ENCODE measurements around the gene ANKS1B. TPM values are rescaled to one million over a fixed set of nuclear protein-coding genes. Genes with fewer than 3 reads are reported as not detected.
A peak's percentile ranks its signal among the peaks of the same experiment; 100 is the strongest.

ANKS1B gene
- total RNA-seq, 1 donor from 2014 or later = 2.4 TPM

GRCh38 chr12:98903875-98904274, 1080.9 kb downstream of the ANKS1B start:
- Histone ChIP-seq H3K4me2 (ENCODE audit: low read length) (no peak overlapping the region), H3K27me3 (ENCODE audit: insufficient read depth, low read length) (peaks cover 3% of the 10 kb centered on the region), H3K36me3 (ENCODE audit: insufficient read depth, low read length) (no peaks in the 10 kb centered on the region), H3K27ac (ENCODE audit: low read depth, low read length) (no peak overlapping the region), H3K79me2 (ENCODE audit: insufficient read depth, low read length) (no peaks in the 10 kb centered on the region), H3K4me3 (ENCODE audit: insufficient read depth, low read depth, low read length) (no peak overlapping the region), H2AFZ (ENCODE audit: low read depth, low read length) (no peak overlapping the region), H3K9ac (ENCODE audit: low read length) (no peak overlapping the region), H4K20me1 (ENCODE audit: insufficient read depth, low read length) (no peaks in the 10 kb centered on the region), H3K4me1 (ENCODE audit: insufficient read depth, low read length) (no peaks in the 10 kb centered on the region), H3K9me3 (ENCODE audit: insufficient read depth, low read depth, low read length) (no peaks in the 10 kb centered on the region)
- Mint-ChIP-seq H3K4me1 (ENCODE audit: low read depth, unreplicated experiment) (peaks cover 5% of the 10 kb centered on the region), H3K9me3 (ENCODE audit: unreplicated experiment) (no peaks in the 10 kb centered on the region), H3K27me3 (ENCODE audit: low read depth, unreplicated experiment) (peaks cover 7% of the 10 kb centered on the region), H3K4me3 (ENCODE audit: unreplicated experiment) (no peak overlapping the region), H3K36me3 (ENCODE audit: low read depth, unreplicated experiment) (no peaks in the 10 kb centered on the region), H3K27ac (ENCODE audit: unreplicated experiment) (no peak overlapping the region)
- no peak for FAIRE-seq
- DNase-seq (ENCODE audit: low read depth) = no peak
- TF ChIP-seq EZH2 (IDR thresholded peaks at IDR 0.05; ENCODE audit: insufficient read depth, low read length) = no peak
- no peak for TF ChIP-seq CTCF (IDR thresholded peaks at IDR 0.05; ENCODE audit: insufficient read depth, low read depth, low read length)

- Histone ChIP-seq H3K9ac (ENCODE audit: low read length) (no peak overlapping the region), H3K36me3 (ENCODE audit: insufficient read depth, low read length) (no peaks in the 10 kb centered on the region), H4K20me1 (ENCODE audit: insufficient read depth, low read length) (no peaks in the 10 kb centered on the region), H3K27ac (ENCODE audit: low read depth, low read length) (no peak overlapping the region), H2AFZ (ENCODE audit: low read depth, low read length) (no peak overlapping the region), H3K9me3 (ENCODE audit: insufficient read depth, low read depth, low read length) (no peaks in the 10 kb centered on the region), H3K4me2 (ENCODE audit: low read length) (no peak overlapping the region), H3K79me2 (ENCODE audit: insufficient read depth, low read length) (no peaks in the 10 kb centered on the region), H3K4me3 (ENCODE audit: insufficient read depth, low read depth, low read length) (no peak overlapping the region), H3K27me3 (ENCODE audit: insufficient read depth, low read length) (peaks cover 16% of the 10 kb centered on the region), H3K4me1 (ENCODE audit: insufficient read depth, low read length) (no peaks in the 10 kb centered on the region)
- Mint-ChIP-seq H3K36me3 (ENCODE audit: low read depth, unreplicated experiment) (no peaks in the 10 kb centered on the region), H3K27me3 (ENCODE audit: low read depth, unreplicated experiment) (peaks cover 21% of the 10 kb centered on the region), H3K4me3 (ENCODE audit: unreplicated experiment) (no peak overlapping the region), H3K4me1 (ENCODE audit: low read depth, unreplicated experiment) (no peaks in the 10 kb centered on the region), H3K9me3 (ENCODE audit: unreplicated experiment) (no peaks in the 10 kb centered on the region), H3K27ac (ENCODE audit: unreplicated experiment) (no peak overlapping the region)
- FAIRE-seq (no peak), DNase-seq (ENCODE audit: low read depth) (no peak)
- TF ChIP-seq EZH2 (IDR thresholded peaks at IDR 0.05; ENCODE audit: insufficient read depth, low read length) = no peak
- no peak for TF ChIP-seq CTCF (IDR thresholded peaks at IDR 0.05; ENCODE audit: insufficient read depth, low read depth, low read length)
These were observed 1083.5 kb downstream of the ANKS1B start for GRCh38 chr12:98901189-98901588.

GRCh38 chr12:98896938-98897337, 1087.8 kb downstream of the ANKS1B start:
- Mint-ChIP-seq H3K36me3 (ENCODE audit: low read depth, unreplicated experiment) (no peaks in the 10 kb centered on the region), H3K27ac (ENCODE audit: unreplicated experiment) (no peak overlapping the region), H3K4me1 (ENCODE audit: low read depth, unreplicated experiment) (no peaks in the 10 kb centered on the region), H3K9me3 (ENCODE audit: unreplicated experiment) (no peaks in the 10 kb centered on the region), H3K4me3 (ENCODE audit: unreplicated experiment) (no peak overlapping the region), H3K27me3 (ENCODE audit: low read depth, unreplicated experiment) (peaks cover 35% of the 10 kb centered on the region)
- DNase-seq (ENCODE audit: low read depth) = no peak
- H3K27me3 ChIP-seq (ENCODE audit: insufficient read depth, low read length) = peaks cover 46% of the 10 kb centered on the region
- no peaks in the 10 kb centered on the region for H3K9me3 ChIP-seq (ENCODE audit: insufficient read depth, low read depth, low read length)
- H3K36me3 ChIP-seq (ENCODE audit: insufficient read depth, low read length) = no peaks in the 10 kb centered on the region
- H3K27ac ChIP-seq (ENCODE audit: low read depth, low read length) = no peak overlapping the region
- H4K20me1 ChIP-seq (ENCODE audit: insufficient read depth, low read length) = no peaks in the 10 kb centered on the region
- FAIRE-seq = peak; percentile 5
- H3K4me2 ChIP-seq (ENCODE audit: low read length) = no peak overlapping the region
- no peak overlapping the region for H3K4me3 ChIP-seq (ENCODE audit: insufficient read depth, low read depth, low read length)
- H3K4me1 ChIP-seq (ENCODE audit: insufficient read depth, low read length) = peaks cover 10% of the 10 kb centered on the region
- H3K79me2 ChIP-seq (ENCODE audit: insufficient read depth, low read length) = no peaks in the 10 kb centered on the region
- H3K9ac ChIP-seq (ENCODE audit: low read length) = no peak overlapping the region
- H2AFZ ChIP-seq (ENCODE audit: low read depth, low read length) = no peak overlapping the region
- no peak for TF ChIP-seq CTCF (IDR thresholded peaks at IDR 0.05; ENCODE audit: insufficient read depth, low read depth, low read length)
- TF ChIP-seq EZH2 (IDR thresholded peaks at IDR 0.05; ENCODE audit: insufficient read depth, low read length) = no peak
